Dermis microvascular lymphatic vessel endothelial cell (primary cell): ENCODE results near the gene CACNA1A. TPM values are rescaled to one million over a fixed set of nuclear protein-coding genes. Genes with fewer than 3 reads are reported as not detected.

Source experiments
- DNase-seq, 2 donors: peaks; one replicate each; pipeline versions ENCODE4 v3.0.0 to v3.0.0-alpha.2; 2010; ENCODE audit warnings: low read depth in 2 of 2
- total RNA-seq: library from RNA; depleted of rRNA; stranded (reverse); fragments of >200 nt; gene quantifications from 2 replicates; pipeline ENCODE4 v1.2.1, GENCODE V29; 2014

CACNA1A gene
- total RNA-seq, 1 donor from 2014 or later = under 0.01 TPM

DNA sequence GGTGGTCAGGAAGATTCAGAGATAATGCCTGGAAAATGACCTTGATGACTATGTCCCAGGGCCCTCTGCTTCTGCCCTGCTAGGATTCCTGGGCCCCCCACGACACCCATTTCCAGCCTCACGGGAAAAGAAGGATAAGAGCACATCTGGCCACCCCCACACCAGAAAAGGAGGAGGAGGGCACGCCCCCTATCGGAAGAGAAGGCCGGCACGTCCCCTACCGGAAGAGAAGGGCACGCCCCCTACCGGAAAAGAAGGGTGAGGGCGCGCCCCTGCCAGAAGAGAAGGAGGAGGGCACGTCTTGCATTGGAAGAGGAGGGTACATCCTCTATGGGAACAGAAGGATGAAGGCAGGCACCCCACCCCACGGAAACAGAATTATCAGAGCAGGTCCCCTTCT is 271.8 kb downstream of the CACNA1A start:
- DNase-seq = no peak

DNA sequence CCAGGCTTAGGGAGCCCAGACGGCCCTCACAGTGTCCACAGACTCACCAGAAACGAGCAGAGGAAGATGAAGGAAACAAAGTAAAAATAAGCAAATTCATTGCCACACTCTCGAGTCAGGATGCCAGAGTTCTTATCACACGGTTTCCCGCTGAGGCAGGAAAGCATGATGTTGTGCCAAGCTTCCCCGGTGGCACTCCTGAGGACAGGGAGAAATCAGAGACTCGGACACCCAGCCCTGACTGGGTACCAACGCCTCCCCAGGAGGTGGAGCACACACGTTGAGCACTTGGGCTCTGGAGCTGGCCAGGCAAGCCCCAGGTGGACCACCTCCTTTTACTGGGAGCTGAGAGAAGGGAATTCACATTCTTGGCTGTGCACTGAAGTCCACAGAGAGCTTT is 274.6 kb downstream of the CACNA1A start:
- no peak for DNase-seq

DNA sequence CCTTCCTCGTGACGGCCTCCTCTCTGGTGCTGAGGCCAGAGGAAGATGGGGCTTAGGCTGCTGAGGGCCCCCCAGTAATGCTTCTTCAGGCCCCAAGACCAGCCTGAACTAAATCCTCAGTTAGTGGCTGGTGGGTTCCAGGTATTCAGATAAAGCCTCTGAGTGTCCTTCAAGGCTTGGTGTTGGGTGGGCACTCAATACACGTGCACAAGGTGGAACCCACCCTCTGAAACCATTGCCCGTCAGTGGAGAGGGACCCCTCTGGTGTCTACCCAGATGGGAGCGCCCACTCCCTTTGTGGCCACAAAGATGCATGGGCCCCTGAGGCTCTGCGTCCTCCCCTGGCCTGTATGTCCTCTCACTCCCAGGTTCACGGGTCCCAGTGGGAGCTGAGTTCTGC is 277.0 kb downstream of the CACNA1A start:
- DNase-seq = no peak

DNA sequence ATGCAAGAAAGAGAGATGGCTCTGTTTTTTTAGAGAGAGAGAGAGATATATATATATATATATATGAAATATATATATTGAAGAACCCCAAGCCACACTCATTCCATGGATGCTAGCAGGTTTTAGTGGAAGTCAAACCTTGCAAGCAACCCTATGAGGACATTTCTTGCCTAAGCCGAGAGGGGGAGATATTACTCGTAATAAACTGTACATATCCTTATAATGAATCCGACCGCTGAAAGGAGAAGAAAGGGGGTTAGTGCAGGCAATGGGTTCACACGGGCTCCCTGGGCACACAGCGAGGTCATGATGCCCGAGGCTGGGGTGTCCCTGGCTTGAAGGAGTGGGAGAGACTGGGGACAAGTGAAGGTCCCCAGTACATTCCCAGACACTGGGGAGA is 277.7 kb downstream of the CACNA1A start:
- DNase-seq = no peak

DNA sequence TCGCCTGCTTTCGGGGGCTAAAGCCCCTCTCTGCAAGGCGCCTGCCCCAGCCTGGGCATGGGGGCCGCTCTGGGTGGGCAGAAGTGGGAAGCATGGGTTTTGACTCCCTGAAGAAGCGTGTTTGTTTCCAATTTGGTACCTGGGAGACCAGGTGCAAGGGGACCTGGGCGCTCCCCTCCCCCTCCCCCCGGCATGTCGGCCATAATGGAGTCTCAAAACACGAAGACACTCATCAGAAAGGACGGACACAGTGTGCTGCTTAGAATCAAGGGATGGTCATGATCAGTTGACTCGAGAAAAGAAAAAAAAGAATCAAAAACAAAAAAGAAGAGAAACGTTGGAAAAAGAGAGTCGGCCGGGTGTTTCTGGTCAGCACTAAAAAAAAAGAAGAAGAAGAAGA is 279.3 kb downstream of the CACNA1A start:
- no peak for DNase-seq

DNA sequence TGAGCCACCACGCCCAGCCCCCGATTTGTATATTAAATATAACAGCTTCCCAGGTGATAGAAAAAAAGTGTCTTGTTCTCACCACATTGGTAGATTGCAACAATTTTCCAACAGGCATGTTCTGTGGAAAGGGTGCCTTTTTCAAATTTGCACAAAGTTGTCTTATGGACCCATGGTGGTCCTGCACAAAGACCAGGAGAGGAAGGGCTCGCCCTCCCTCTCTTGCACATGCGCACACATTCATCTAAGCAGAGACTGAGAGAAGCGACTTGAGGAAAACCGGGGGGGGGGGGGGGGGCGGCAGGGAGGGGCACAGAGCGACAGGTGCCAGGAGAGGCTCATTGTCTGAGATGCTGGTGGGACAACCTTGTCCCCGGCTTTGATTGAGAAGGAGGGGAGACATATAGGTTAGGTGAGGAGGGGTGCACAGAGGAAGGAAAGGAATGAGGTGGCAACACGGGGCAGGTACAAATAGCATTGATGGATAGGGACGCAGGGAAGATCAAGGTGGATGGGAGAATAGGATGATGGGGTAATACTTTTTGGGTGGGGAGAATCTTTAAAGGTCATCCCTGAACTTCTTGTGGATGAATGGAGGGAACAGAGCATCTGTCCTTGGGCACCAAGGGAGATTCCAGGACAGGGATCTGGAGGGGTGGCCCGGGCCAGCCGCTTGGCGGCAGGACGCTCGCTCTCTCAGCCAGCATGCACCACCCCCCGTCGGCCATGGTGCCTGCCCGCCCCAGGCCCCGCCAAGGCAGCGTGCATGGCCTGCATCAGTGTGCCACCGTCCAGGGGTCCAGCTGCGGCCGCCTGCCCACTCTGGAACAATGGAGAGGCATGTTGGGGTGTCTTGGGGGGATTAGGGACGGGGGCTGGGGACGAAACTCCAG is 280.1 kb downstream of the CACNA1A start:
- DNase-seq = no peak

DNA sequence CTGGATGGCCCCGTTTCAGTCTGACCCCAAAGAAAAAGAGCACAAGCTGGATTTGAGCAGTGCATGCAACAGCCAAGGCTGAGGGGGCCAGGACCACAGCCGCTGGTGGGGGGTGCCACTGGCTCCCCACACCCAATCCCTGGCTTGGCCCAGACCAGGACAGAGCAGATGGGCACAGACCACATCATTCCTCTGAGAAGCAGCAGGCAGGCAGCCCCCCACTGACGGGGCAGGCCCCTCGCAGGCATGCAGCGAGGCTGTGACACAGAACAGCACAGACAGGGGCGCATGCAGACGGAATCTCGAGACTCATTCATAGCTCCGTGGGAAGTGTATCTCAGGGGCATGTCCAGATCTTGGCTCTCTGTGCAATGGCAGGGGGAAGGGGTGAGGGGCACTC is 281.2 kb downstream of the CACNA1A start:
- no peak for DNase-seq

DNA sequence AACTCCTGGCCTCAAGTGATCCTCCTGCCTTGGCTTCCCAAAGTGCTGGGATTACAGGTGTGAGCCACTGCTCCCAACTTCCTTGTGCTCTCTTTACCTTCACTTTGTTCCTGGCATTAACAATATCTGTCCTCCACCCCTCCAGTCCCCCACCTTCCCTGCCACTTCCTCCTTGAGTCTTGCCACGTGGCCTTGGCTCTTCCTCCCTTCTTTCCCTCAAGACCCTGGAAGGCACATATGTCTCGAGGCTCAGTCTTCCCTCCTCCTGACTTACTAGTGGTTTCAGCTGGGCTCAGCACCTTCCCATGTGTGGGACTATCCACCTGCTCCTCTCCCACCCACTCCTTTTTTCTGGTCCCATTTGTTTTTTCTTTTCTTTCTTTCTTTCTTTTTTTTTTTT is 285.4 kb downstream of the CACNA1A start:
- no peak for DNase-seq

DNA sequence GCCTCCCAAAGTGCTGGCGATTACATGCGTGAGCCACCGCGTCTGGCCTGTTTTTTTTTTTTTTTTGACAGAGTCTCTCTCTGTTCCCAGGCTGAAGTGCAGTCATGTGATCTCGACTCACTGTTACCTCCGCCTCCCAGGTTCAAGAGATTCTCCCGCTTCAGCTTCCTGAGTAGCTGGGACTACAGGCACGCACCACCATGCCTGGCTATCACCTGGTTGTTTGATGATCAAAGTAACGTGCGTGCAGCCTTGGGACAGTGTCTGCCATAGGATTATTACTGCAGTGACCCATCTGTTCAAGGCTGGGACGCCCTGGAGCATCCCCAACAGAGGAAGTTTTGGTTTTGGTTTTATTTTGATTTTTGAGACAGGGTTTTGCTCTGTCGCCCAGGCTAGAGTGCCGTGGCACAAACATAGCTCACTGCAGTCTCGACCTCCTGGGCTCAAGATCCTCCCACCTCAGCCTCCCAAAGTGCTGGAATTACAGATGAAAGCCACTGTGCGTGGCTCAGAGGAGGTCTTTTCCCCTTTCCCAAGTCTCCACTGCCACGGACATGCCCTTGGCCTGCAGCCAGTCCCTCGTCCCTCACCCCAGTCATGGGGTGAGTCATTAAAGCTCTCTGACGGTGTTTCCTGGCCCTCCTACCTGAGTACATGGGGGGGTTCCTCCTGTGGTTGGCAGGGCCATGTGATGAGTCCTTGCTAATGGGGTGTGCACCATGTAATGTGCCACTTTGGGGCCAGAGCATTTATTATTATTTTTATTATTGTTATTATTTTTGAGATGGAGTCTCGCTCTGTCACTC is 290.5 kb downstream of the CACNA1A start:
- DNase-seq = peak in 1 of 2 donors; percentile 50

DNA sequence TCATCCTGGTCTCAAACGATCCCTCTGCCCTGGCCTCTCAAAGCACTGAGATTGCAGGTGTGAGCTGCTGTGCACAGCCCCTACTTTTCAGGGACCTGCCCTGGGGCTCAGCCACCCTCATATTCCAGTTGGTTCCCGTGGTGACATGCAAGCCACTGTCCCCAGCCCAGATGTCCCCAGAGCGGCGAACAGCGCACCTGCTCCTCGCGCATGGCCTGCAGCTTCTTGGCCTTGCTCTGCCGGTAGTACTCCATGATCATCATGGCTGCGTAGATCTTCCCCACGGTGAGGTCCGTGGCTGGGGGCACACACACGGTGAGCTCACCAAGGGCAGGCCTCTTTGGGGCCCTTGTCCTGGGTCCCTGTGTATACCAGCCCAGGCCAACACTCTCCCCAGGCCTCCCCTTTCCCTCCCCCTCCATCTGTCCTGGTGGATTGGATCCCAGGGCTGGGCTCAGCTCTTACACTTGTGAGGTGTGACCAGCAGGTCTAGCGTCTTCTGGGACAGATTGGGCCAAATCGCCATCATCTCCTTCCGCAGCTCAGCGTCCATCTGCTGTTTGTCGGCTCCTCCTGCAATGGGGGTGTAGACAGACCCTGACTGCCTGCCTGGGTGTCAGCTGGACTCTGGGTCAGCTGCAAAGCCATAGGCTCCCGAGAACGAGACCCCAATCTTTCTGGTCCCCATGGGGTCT is 292.1 kb downstream of the CACNA1A start:
- no peak for DNase-seq

DNA sequence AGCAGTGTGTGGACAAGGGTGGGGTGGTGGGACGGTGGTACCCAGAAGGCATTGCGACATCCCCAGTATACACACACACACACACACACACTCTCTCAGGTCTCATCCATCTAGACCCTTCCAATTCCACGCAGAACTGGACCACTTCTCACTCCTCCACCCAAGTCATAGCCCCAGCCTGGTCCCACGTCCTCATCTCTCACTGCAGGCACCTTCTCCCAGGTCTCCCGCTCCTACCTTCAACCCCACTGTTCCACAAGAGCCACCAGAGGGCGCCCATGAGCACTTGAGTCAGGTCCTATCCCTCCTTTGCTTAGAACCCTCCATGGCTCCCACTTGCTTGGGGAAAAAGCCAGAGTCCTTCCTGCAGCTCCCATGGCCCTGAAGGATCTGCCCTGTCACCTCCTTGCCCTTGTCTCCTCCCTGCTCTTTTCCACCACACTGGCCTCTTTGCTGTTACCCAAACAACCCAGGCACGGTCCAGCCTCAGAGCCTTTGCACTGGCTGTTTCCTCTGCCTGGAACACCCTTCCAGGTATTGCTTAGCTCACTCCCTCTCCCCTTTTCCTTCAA is 293.4 kb downstream of the CACNA1A start:
- DNase-seq = peak; percentile 40 to 70

DNA sequence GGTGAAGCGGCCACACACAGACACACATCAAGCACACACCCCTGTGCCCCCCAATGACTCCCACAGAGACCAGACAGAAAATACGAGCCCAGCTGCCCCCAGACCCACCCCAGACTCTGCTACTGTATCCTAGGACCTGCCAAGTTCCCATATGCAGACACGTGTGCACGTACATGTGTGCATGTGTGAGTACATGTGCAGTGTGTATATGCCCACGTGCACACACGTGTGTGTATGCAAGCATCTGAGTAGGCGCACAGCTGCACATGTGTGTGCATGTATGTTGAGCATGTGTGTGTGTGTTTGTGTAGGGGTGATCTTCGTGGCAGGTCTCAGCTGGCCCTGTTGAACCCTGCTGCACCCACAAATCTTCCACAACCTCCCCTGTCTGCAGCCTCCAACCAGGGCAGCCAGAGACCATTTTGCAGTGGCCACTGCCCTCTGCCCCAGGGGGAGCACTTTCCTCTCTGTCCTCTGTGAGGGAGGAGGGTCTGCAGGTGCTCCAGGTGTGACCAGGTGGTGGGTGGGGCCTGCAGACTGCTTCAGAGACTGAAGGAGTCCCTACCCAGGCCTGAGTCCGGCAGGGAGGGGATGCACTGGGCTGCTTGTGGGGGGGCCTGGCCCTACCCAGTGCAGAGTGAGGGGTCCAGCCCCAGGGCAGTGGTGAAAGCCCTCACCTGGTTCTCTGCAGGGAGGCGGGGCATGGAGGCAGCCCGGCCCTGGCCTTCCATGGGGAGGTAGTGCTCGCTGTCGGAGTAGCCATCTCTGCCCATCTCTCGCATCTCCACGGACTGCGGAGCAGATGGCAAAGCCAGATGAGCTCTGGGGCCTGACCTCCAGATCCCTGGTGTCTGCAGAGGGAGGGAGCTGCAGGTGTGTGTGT is 294.6 kb downstream of the CACNA1A start:
- DNase-seq = no peak

DNA sequence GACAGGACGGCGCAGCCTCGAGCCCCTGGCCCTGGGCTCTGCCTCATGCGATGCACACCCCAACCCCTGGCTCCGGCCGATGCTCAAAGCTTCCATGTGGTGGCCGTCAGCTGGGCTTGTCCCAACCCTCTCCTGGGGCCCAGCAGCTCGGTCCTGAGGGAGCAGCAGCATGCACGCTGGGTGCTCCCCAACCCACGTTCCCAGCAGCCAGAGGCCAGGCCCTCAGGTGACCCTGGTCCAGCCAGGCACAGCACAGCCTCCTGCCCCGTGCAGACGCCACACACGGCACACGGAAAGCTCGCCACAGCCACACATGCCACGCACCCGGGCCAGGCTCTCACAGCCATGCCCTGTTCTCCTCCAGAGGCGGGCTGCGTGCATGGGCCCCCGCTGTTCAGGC is 295.3 kb downstream of the CACNA1A start:
- DNase-seq = no peak

DNA sequence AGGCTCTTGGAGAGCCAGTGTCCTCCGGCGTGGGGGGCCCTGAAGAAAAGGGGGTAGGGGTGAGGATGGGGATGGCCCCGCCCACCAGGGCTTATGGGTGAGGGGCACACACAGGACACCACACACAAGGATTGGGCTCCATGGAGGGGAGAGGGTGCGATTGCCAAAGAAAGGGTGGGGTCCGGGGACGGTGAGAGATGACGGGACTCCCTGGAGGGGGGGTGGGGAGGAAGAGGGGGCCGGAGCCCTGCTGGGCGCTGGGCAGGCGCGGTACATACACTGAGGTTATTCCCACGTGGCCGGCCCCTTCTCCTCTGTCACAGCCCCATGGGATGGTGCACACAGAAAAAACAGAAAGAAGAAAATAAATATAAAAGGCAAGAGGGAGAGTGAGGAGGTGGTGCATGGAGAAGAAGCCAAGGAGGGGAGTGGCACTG is 295.9 kb downstream of the CACNA1A start:
- DNase-seq = no peak

DNA sequence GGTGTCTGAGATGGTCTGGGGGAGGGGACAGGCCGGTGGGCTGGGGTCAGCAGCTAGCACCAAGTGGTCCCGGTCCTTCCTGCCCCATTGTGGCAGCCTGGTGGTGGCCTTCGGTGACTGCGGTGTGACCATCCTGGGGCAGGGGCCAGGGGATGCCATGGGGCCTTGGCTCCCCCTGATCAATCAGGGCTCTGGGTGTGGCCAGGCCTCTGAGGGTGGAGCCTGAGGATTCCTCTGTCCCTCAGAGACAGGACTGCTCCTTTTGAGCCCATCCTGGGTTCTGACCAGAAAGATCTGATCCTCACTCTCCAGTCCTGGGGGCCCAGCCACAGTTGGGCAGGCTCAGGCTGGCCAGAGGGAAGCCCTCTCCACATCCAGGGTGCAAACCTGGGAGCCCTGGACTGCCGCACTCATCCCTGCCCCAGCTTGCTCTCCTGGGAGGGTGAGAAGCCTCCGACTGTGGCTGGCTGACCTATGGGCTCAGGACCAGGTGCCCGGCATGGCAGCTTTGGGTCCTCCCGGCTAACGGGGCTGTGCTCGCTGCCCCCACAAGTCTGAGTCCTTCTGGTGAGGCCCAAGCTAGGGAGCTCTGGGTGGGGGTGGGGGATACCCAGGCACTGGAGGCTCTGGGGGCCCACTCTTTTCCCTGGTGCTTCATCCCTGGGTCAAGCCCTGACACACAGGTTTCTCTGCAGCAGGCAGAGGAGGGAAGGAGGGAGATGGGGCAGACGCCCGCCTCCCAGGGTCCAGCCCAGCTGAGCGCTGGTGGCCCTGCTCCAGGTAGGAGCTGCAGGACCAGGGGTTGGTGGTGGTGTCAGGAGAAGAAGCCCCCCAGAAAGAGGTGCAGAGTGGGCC is 296.6 kb downstream of the CACNA1A start:
- no peak for DNase-seq

DNA sequence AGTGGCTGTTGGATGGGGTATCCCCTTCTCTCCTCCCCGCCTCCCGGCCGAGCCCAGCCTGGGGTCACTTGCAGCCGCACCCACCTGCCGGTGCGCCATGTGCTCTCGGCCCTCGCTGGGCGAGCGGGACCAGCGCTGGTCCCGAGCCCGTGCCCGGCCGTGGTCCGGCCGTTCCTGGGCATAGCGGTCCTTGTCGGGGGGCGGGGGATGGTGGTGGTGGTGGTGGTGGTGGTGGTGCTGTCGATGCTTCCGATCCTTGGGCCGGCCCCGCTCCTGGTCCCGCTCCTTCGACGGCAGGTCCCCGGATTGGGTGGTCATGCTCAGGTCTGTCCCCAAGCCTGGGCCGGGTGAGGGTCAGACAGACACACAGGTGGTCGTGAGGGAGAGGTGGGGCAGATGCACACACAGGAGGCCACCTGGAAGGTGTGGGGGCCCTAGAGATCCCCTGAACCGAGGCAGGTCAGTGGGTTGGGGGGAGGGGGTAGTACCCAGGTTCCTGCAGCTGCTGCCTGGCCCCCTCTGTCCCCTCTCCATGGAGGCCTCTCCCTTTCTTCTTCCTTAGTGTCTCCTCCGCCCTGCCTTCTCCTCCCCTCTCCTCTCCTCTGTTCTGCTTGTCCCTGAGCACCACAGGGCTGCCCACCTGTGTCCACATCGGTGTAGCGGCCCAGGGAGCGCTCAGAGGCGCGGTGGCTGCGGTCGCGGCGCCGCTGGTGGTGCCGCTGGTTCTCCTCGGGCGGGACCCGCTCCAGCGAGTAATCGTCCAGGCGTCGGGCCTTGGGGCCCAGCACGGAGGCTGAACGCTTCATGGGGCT is 297.4 kb downstream of the CACNA1A start:
- no peak for DNase-seq

DNA sequence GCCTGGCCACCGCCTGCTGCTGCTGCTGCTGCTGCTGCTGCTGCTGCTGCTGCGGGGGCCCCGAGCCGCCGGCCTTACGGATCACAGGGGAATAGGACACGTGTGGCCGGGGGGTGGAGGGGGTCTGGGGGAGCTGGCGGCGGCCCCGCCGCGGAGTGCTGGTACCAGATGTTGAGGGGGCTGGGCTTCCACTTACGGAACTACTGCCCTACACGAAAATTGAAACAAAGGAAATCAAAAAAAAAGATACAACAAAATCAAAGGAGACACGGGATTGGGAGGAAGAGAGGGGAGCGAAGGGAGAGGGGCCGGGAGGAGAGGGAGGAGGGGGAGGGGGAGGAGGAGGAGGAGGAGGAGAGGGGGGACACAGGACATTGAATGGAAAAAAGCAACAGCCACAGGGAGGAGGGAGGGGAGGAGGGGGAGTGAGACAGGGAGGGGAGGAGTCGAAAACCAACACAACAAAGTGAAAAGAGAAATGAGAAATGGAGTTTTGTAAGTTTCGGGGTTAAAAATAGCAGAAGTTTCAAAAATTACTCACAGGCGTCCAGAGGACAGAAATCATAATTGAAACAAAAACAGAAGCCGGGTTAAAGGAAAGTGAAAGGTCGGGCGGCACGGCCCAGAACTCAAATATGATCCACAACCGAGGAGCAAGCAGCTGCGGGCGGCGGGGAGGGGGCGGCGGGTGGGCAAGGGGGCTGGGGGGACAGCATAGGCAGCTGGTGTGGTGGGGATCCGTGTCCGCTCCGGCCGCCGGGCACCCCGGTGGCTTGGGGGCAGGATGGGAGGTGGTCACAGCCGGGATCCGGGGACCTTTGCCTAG is 298.2 kb downstream of the CACNA1A start:
- peak; percentile 54 to 68 for DNase-seq
